ENCODE data around the gene CASKIN2. TPM values are rescaled to one million over a fixed set of nuclear protein-coding genes. Genes with fewer than 3 reads are reported as not detected.

CASKIN2 gene
- total RNA-seq, 1 donor from 2014 or later: 112 TPM

DNA sequence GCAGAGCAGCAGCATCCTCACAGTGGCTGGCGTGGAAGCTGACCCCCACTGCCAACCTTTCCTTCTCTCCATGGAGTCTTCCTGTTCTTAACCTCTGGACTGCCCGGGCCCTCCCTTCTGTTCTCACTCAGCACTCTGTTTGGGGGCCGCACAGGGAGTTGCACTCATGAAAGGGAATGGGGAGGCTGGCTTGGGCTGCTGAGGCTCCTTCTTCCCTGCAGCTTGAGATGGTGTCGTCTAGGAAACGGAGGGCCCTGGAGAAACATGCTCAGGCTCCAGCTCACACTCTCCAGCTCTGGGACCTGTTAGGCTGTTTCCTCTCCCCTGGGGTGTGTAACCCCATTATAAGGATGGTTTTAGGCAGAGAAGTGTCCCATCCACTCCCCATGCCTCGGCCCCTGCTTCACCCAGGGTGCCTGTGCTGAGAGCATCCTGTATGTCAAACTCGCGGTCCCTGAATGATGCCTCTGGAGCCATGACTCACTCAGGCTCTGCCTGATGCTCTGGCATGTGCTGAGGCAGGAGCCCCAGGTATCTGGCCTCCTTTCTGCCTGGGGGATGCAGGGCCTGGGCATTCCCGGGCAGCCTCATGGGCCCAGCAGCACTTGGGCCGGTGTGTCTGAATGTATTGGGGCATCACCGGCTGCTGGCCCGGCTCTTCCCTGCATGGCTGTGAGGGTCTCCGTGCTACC lies 40.0 kb downstream of the CASKIN2 start:
- H3K9me3 ChIP-seq: no peaks in the 10 kb centered on the region
- peaks cover 9 to 25% of the 10 kb centered on the region in 2 donors for H3K4me1 ChIP-seq
- peaks cover 5 to 14% of the 10 kb centered on the region in 2 donors for H3K36me3 ChIP-seq
- DNase-seq (ENCODE audit: low spot score in 2 of 2): no peak
- H3K27me3 ChIP-seq: no peaks in the 10 kb centered on the region
- peak overlapping the region; percentile 80 to 85 for H3K27ac ChIP-seq
- no peak overlapping the region for H3K4me3 ChIP-seq
- TF ChIP-seq, protein P1, sequence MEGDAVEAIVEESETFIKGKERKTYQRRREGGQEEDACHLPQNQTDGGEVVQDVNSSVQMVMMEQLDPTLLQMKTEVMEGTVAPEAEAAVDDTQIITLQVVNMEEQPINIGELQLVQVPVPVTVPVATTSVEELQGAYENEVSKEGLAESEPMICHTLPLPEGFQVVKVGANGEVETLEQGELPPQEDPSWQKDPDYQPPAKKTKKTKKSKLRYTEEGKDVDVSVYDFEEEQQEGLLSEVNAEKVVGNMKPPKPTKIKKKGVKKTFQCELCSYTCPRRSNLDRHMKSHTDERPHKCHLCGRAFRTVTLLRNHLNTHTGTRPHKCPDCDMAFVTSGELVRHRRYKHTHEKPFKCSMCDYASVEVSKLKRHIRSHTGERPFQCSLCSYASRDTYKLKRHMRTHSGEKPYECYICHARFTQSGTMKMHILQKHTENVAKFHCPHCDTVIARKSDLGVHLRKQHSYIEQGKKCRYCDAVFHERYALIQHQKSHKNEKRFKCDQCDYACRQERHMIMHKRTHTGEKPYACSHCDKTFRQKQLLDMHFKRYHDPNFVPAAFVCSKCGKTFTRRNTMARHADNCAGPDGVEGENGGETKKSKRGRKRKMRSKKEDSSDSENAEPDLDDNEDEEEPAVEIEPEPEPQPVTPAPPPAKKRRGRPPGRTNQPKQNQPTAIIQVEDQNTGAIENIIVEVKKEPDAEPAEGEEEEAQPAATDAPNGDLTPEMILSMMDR (IDR thresholded peaks at IDR 0.05): no peak
- intact Hi-C loops (cut with DNase I): loop anchor here (5.0 kb wide), 1 partner anchor 33 kb away; no protein-coding TSS in a partner anchor

DNA sequence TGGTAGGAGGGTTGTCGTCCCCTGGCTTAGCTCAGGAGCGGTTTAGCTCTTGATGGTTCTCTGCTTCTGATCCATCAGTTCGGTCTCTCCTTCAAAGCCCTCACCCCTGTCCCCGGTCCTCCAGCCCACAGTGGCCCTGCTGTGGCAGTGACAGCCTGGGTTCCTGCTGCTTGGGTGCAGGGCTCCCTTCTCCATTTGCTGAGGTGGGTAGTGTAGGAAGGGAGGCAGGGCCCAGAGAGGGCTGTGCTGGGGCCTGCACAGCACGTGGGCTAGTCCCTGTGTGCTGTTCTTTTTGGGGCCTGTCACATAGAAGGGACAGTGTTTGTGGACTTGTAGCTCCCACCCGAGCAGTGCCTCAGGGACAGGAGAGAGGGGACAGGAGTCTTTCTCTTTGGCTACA lies 40.6 kb downstream of the CASKIN2 start:
- no peak overlapping the region for H3K4me3 ChIP-seq
- H3K36me3 ChIP-seq: peaks cover 5 to 14% of the 10 kb centered on the region in 2 donors
- intact Hi-C loops (cut with DNase I): loop anchor here (5.0 kb wide), 1 partner anchor 32 kb away; no protein-coding TSS in a partner anchor
- TF ChIP-seq, protein P1 (IDR thresholded peaks at IDR 0.05): no peak
- peak overlapping the region; percentile 80 to 85 for H3K27ac ChIP-seq
- H3K27me3 ChIP-seq: no peaks in the 10 kb centered on the region
- H3K9me3 ChIP-seq: no peaks in the 10 kb centered on the region
- no peak for DNase-seq (ENCODE audit: low spot score in 2 of 2)
- peaks cover 9 to 25% of the 10 kb centered on the region in 2 donors for H3K4me1 ChIP-seq

DNA sequence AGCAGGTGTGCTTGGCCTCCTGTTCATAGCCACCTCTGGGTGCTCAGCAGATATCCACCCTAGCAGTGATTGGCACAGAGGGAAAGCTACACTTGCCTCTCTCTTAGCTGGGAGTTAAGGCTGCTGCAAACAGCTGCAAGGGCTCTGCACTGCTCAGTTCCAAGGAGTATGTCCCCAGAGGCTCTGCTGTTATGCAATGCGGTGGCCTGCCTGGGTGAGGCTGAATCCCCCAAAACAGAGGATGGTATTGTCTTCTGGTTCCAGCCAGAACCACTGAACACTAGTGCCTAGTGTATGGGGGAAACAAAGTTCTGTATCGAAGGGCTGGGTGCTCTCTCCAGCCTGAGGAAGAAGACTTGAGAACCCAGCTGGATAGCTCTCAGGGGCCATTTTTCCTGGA lies 42.1 kb downstream of the CASKIN2 start:
- TF ChIP-seq, protein P1 (IDR thresholded peaks at IDR 0.05): no peak
- Histone ChIP-seq H3K9me3 (no peaks in the 10 kb centered on the region), H3K4me1 (peaks cover 9 to 32% of the 10 kb centered on the region in 2 donors), H3K27ac (peak overlapping the region in 1 of 2 donors; percentile 23), H3K36me3 (peaks cover 5 to 14% of the 10 kb centered on the region in 2 donors), H3K27me3 (no peaks in the 10 kb centered on the region), H3K4me3 (no peak overlapping the region)
- DNase-seq (ENCODE audit: low spot score in 2 of 2): no peak
- intact Hi-C loops (cut with DNase I): no loop called here

DNA sequence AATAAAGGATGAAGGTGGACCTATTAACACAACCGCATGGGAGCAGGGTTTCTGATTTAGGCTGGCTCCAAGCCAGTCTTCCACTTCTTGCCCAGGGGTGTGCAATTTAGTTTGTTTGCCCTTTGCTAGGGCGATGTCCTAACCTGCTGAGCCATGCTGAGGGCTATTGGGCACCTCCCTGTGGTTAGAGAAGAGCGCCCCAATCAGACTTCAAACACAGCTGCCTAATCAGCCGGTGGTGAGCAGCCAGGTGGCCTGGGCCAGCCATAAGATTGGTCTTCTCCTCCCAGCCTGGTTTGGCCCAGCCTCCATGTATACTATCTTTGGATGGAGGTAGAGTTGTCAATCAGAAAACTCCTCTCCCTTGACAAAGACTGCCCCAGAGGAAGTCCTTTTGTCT lies 43.2 kb downstream of the CASKIN2 start:
- Histone ChIP-seq H3K4me1 (peaks cover 7 to 31% of the 10 kb centered on the region in 2 donors), H3K27ac (no peak overlapping the region), H3K9me3 (no peaks in the 10 kb centered on the region), H3K36me3 (peaks cover 5 to 14% of the 10 kb centered on the region in 2 donors), H3K4me3 (no peak overlapping the region), H3K27me3 (no peaks in the 10 kb centered on the region)
- intact Hi-C loops (cut with DNase I): no loop called here
- TF ChIP-seq, protein P1 (IDR thresholded peaks at IDR 0.05): no peak
- DNase-seq (ENCODE audit: low spot score in 2 of 2): no peak

DNA sequence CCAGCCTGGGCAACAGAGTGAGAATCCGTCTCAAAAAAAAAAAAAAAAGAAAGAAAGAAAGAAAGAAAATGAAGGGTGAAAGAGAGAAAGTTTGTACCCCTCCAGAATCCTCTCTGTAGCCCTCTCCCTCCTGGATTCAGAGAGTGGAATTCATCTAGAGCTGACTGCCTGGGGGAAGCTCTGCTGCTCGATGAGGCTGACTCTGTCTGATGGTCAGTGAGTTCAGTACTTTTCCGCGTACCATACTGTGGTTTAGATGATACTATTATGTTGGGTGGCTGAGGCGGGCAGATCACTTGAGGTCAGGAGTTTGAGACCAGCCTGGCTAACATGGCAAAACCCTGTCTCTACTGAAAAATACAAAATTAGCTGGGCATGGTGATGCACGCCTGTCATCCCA lies 44.1 kb downstream of the CASKIN2 start:
- peaks cover 0 to 23% of the 10 kb centered on the region in 2 donors for H3K4me1 ChIP-seq
- H3K36me3 ChIP-seq: peaks cover 5 to 14% of the 10 kb centered on the region in 2 donors
- no peak overlapping the region for H3K27ac ChIP-seq
- no peaks in the 10 kb centered on the region for H3K9me3 ChIP-seq
- no peaks in the 10 kb centered on the region for H3K27me3 ChIP-seq
- no peak overlapping the region for H3K4me3 ChIP-seq
- DNase-seq (ENCODE audit: low spot score in 2 of 2): no peak
- intact Hi-C loops (cut with DNase I): no loop called here
- TF ChIP-seq, protein P1 (IDR thresholded peaks at IDR 0.05): no peak

Measured in ascending aorta (tissue), 2 donors.